Right ventricle myocardium inferior (tissue), 1 donor: ENCODE measurements around the gene LRRTM3. TPM values are rescaled to one million over a fixed set of nuclear protein-coding genes. Genes with fewer than 3 reads are reported as not detected.

Experiments
- ATAC-seq: fragments of 200-7000 bp; cut with Tn5 transposase; one replicate; pipeline ENCODE4 v1.9.1; 2020; ENCODE audit warnings: mild to moderate bottlenecking, moderate library complexity
- DNase-seq: peaks from one replicate; pipeline ENCODE4 v3.0.0; 2021; ENCODE audit errors: missing footprints
- intact Hi-C: fragments of 100-400 bp; cut with DNase I; formaldehyde crosslinking; loops from one replicate; pipeline ENCODE4 v1.11.0; 2022
- total RNA-seq: library from RNA; stranded (reverse); fragmentation: NEBNext Ultra II Directional; extraction: Animal tissue kit (Norgen Biotek cat#: 25700); gene quantifications from one replicate; pipeline ENCODE4 v1.2.1, GENCODE V29; 2021
- donor health status: DM: no; HTN: yes; CAD: no; lungs with severe emphysema.

Gene LRRTM3
- total RNA-seq, 1 donor from 2014 or later, result not detected

- intact Hi-C loops, result loop anchor here (10.0 kb wide), 2 partner anchors 596 to 614 kb away; no protein-coding TSS in a partner anchor
- no peak for DNase-seq
These were observed 2.9 kb downstream of the LRRTM3 start for GRCh38 chr10:66928776-66929175.

GRCh38 chr10:66929375-66929774 is 3.5 kb downstream of the LRRTM3 start:
- intact Hi-C loops, result loop anchor here (10.0 kb wide), 2 partner anchors 595 to 615 kb away; no protein-coding TSS in a partner anchor
- ATAC-seq, result no peak
- no peak for DNase-seq

More at GRCh38 chr10:66928776-66929175, 2.9 kb downstream of the LRRTM3 start:
- no peak for ATAC-seq

- ATAC-seq, result no peak
- no peak for DNase-seq
- intact Hi-C loops, result no loop called here
These were observed 5.6 kb downstream of the LRRTM3 start for GRCh38 chr10:66931340-66931948.

GRCh38 chr10:66931949-66932343 is 6.1 kb downstream of the LRRTM3 start:
- DNase-seq (no peak), ATAC-seq (no peak)
- intact Hi-C loops, result no loop called here

- ATAC-seq (no peak), DNase-seq (no peak)
- intact Hi-C loops, result no loop called here
These were observed 8.9 kb downstream of the LRRTM3 start for GRCh38 chr10:66934711-66935110.

GRCh38 chr10:66940965-66941364 is 15.1 kb downstream of the LRRTM3 start:
- DNase-seq, result no peak
- no peak for ATAC-seq
- intact Hi-C loops, result no loop called here

GRCh38 chr10:66941491-66941890 is 15.7 kb downstream of the LRRTM3 start:
- intact Hi-C loops, result no loop called here
- DNase-seq, result no peak
- ATAC-seq, result no peak

- intact Hi-C loops, result no loop called here
- DNase-seq, result no peak
- ATAC-seq, result no peak
These were observed 16.6 kb downstream of the LRRTM3 start for GRCh38 chr10:66942407-66942806.

GRCh38 chr10:66943590-66943989 is 17.8 kb downstream of the LRRTM3 start:
- intact Hi-C loops, result no loop called here
- ATAC-seq (no peak), DNase-seq (no peak)

GRCh38 chr10:66951896-66952295 is 26.1 kb downstream of the LRRTM3 start:
- intact Hi-C loops, result no loop called here
- no peak for ATAC-seq
- DNase-seq, result no peak

GRCh38 chr10:66958466-66958865 is 32.6 kb downstream of the LRRTM3 start:
- DNase-seq (no peak), ATAC-seq (no peak)
- intact Hi-C loops, result no loop called here

GRCh38 chr10:66964946-66965345 is 39.1 kb downstream of the LRRTM3 start:
- no peak for DNase-seq
- intact Hi-C loops, result no loop called here
- ATAC-seq, result no peak

- intact Hi-C loops, result no loop called here
- ATAC-seq (no peak), DNase-seq (no peak)
These were observed 54.5 kb downstream of the LRRTM3 start for GRCh38 chr10:66980246-66980815.

- no peak for DNase-seq
- ATAC-seq, result no peak
- intact Hi-C loops, result no loop called here
These were observed 55.7 kb downstream of the LRRTM3 start for GRCh38 chr10:66981361-66982052.

GRCh38 chr10:66982053-66982420 is 56.2 kb downstream of the LRRTM3 start:
- intact Hi-C loops, result no loop called here
- DNase-seq (no peak), ATAC-seq (no peak)

GRCh38 chr10:66982792-66983474 is 57.1 kb downstream of the LRRTM3 start:
- intact Hi-C loops, result no loop called here
- DNase-seq, result no peak
- no peak for ATAC-seq

- ATAC-seq (no peak), DNase-seq (no peak)
- intact Hi-C loops, result no loop called here
These were observed 57.6 kb downstream of the LRRTM3 start for GRCh38 chr10:66983475-66983818.

GRCh38 chr10:66990143-66990830 is 64.5 kb downstream of the LRRTM3 start:
- intact Hi-C loops, result no loop called here
- ATAC-seq (no peak), DNase-seq (no peak)

GRCh38 chr10:66996996-66997395 is 71.2 kb downstream of the LRRTM3 start:
- intact Hi-C loops, result no loop called here
- DNase-seq (no peak), ATAC-seq (no peak)
